ENCODE data around the gene GINS2. TPM values are rescaled to one million over a fixed set of nuclear protein-coding genes. Genes with fewer than 3 reads are reported as not detected.
A peak's percentile ranks its signal among the peaks of the same experiment; 100 is the strongest.

GINS2 gene
- total RNA-seq, 1 experiment from 2014 or later = 53.3 TPM

DNA sequence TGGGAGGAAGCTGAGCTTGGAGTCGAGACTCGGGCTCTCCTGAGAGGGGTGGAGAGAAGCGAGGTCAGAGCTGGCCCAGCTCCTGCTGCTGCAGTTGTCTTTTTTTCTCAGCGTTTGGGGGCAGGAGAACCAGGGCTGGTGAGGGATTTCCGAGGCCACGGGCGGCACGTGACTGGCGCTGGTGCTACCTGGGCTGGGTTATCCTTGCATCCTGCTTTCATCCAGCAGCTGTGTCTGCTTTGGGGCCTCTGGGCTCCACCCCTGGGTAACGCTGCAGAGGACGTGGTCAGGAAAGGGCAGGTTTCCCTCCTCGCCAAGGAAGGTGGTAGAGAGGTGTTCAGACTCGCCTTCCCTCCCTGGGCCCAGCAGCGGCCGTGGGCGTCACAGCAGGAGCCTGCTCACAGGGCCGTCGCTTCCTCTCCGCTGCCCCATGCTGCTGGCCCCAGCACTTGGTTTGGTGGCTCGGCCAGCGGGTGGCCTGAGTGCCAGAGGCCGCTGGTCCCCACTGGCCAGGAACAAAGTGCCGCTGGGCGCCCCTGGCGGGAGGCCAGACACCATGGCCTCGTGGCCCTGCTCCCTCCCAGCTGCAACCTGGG, 53.1 kb downstream of the GINS2 start:
- intact Hi-C loops (cut with micrococcal nuclease) = no loop called here
- peaks cover 5 to 16% of the 10 kb centered on the region in 2 experiments; a peak in 3 of 4 replicates for H3K4me1 ChIP-seq (ENCODE audit: control insufficient read depth in 1 of 2, insufficient read depth in 2 of 2, low read length in 2 of 2)
- H3K4me3 ChIP-seq (replicated peaks in 1 of 2; ENCODE audit: low read depth in 1 of 2, low read length in 2 of 2) = no peak overlapping the region
- no peaks in the 10 kb centered on the region for H4K20me1 ChIP-seq (ENCODE audit: insufficient read depth)
- no peak overlapping the region for H3K9ac ChIP-seq (ENCODE audit: low read length)
- TF ChIP-seq EZH2phosphoT487 (IDR thresholded peaks at IDR 0.05; ENCODE audit: borderline replicate concordance) = no peak
- TF ChIP-seq, protein P1, sequence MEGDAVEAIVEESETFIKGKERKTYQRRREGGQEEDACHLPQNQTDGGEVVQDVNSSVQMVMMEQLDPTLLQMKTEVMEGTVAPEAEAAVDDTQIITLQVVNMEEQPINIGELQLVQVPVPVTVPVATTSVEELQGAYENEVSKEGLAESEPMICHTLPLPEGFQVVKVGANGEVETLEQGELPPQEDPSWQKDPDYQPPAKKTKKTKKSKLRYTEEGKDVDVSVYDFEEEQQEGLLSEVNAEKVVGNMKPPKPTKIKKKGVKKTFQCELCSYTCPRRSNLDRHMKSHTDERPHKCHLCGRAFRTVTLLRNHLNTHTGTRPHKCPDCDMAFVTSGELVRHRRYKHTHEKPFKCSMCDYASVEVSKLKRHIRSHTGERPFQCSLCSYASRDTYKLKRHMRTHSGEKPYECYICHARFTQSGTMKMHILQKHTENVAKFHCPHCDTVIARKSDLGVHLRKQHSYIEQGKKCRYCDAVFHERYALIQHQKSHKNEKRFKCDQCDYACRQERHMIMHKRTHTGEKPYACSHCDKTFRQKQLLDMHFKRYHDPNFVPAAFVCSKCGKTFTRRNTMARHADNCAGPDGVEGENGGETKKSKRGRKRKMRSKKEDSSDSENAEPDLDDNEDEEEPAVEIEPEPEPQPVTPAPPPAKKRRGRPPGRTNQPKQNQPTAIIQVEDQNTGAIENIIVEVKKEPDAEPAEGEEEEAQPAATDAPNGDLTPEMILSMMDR (IDR thresholded peaks at IDR 0.05 in 2 of 3, conservative IDR thresholded peaks at IDR 0.05 in 1 of 3; ENCODE audit: borderline replicate concordance in 1 of 3, insufficient read depth in 1 of 3, low read depth in 2 of 3, low read length in 2 of 3) = no peak
- TF ChIP-seq POLR2A (IDR thresholded peaks at IDR 0.05; ENCODE audit: borderline replicate concordance, extremely low read depth, insufficient read depth, insufficient read length) = no peak
- no peak for TF ChIP-seq ZNF274 (IDR thresholded peaks at IDR 0.05; ENCODE audit: low read depth, low read length)
- no peak for TF ChIP-seq SRF (IDR thresholded peaks at IDR 0.05; ENCODE audit: low read depth)
- TF ChIP-seq, protein P2, sequence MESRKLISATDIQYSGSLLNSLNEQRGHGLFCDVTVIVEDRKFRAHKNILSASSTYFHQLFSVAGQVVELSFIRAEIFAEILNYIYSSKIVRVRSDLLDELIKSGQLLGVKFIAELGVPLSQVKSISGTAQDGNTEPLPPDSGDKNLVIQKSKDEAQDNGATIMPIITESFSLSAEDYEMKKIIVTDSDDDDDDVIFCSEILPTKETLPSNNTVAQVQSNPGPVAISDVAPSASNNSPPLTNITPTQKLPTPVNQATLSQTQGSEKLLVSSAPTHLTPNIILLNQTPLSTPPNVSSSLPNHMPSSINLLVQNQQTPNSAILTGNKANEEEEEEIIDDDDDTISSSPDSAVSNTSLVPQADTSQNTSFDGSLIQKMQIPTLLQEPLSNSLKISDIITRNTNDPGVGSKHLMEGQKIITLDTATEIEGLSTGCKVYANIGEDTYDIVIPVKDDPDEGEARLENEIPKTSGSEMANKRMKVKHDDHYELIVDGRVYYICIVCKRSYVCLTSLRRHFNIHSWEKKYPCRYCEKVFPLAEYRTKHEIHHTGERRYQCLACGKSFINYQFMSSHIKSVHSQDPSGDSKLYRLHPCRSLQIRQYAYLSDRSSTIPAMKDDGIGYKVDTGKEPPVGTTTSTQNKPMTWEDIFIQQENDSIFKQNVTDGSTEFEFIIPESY (IDR thresholded peaks at IDR 0.05; ENCODE audit: extremely low read depth, insufficient replicate concordance, low read length) = no peak
- TF ChIP-seq, protein P3, sequence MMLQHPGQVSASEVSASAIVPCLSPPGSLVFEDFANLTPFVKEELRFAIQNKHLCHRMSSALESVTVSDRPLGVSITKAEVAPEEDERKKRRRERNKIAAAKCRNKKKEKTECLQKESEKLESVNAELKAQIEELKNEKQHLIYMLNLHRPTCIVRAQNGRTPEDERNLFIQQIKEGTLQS (IDR thresholded peaks at IDR 0.05) = no peak
- TF ChIP-seq, protein P4, sequence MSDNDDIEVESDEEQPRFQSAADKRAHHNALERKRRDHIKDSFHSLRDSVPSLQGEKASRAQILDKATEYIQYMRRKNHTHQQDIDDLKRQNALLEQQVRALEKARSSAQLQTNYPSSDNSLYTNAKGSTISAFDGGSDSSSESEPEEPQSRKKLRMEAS (IDR thresholded peaks at IDR 0.05) = no peak
- no peak for TF ChIP-seq EZH2 (IDR thresholded peaks at IDR 0.05)
- TF ChIP-seq TCF7L2 (IDR thresholded peaks at IDR 0.05; ENCODE audit: borderline replicate concordance, extremely low read depth, insufficient read depth, insufficient read length) = no peak
- TF ChIP-seq CBX3 (IDR thresholded peaks at IDR 0.05; ENCODE audit: low read depth) = no peak
- no peaks in the 10 kb centered on the region for H3K9me3 ChIP-seq (ENCODE audit: control insufficient read depth in 1 of 2, insufficient read depth in 1 of 2, low read depth in 1 of 2, low read length in 2 of 2)
- CTCF ChIA-PET = interaction anchor here (0.8 kb wide), 1 partner anchor 19 kb away, joined by 4 read pairs; no protein-coding TSS in a partner anchor
- POLR2A ChIA-PET = no interaction called here
- no peaks in the 10 kb centered on the region for H3K9me2 ChIP-seq (ENCODE audit: insufficient read depth)
- no peaks in the 10 kb centered on the region for H3K27me3 ChIP-seq (ENCODE audit: insufficient read depth, low read length)
- DNase-seq (ENCODE audit: low read depth, low spot score) = no peak
- ATAC-seq = peak; percentile 2; the same call in 1 of the 2 replicates
- H3K27ac ChIP-seq (ENCODE audit: low read depth, low read length) = no peak overlapping the region; the same call in 1 of the 2 replicates
- RAD21 ChIA-PET (ENCODE audit: low non-redundant PET in 1 of 2, low total read pairs in 2 of 2, uncharacterized antibody in 2 of 2, unreplicated experiment in 2 of 2) = no interaction called here
- BruUV-seq (replicated peaks) = no TSS peak
- H2AFZ ChIP-seq (ENCODE audit: low read depth, low read length, poor library complexity, severe bottlenecking) = no peak overlapping the region
- 0 out of 2 replicates have a peak overlapping the region, but pooled peaks have one; percentile 2 for H3K4me2 ChIP-seq (ENCODE audit: low read length)
- peaks cover 26% of the 10 kb centered on the region for H3K79me2 ChIP-seq (ENCODE audit: insufficient read depth, low read length)
- H3K36me3 ChIP-seq (ENCODE audit: control insufficient read depth in 1 of 2, insufficient read depth in 2 of 2, low read length in 2 of 2) = peaks cover 0 to 3% of the 10 kb centered on the region in 2 experiments; a peak in 2 of 4 replicates
